ENCODE results near the gene LPCAT2. TPM values are rescaled to one million over a fixed set of nuclear protein-coding genes. Genes with fewer than 3 reads are reported as not detected.

The LPCAT2 gene
- total RNA-seq, 4 donors from 2014 or later: 12.1 to 19.7 (median 18.1) TPM

- TF ChIP-seq POLR2A (IDR thresholded peaks at IDR 0.05): no peak
- no peak for TF ChIP-seq EP300 (IDR thresholded peaks at IDR 0.05)
- TF ChIP-seq, protein P1, sequence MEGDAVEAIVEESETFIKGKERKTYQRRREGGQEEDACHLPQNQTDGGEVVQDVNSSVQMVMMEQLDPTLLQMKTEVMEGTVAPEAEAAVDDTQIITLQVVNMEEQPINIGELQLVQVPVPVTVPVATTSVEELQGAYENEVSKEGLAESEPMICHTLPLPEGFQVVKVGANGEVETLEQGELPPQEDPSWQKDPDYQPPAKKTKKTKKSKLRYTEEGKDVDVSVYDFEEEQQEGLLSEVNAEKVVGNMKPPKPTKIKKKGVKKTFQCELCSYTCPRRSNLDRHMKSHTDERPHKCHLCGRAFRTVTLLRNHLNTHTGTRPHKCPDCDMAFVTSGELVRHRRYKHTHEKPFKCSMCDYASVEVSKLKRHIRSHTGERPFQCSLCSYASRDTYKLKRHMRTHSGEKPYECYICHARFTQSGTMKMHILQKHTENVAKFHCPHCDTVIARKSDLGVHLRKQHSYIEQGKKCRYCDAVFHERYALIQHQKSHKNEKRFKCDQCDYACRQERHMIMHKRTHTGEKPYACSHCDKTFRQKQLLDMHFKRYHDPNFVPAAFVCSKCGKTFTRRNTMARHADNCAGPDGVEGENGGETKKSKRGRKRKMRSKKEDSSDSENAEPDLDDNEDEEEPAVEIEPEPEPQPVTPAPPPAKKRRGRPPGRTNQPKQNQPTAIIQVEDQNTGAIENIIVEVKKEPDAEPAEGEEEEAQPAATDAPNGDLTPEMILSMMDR (IDR thresholded peaks at IDR 0.05): no peak
- TF ChIP-seq POLR2AphosphoS5 (IDR thresholded peaks at IDR 0.05): no peak
- DNase-seq (ENCODE audit: low spot score in 2 of 2): no peak
- Histone ChIP-seq H3K9me3 (no peaks in the 10 kb centered on the region), H3K36me3 (peaks cover 4% of the 10 kb centered on the region), H3K27ac (no peak overlapping the region), H3K27me3 (no peaks in the 10 kb centered on the region), H3K4me1 (no peaks in the 10 kb centered on the region), H3K4me3 (no peak overlapping the region)
These were observed 19.0 kb downstream of the LPCAT2 start for GRCh38 chr16:55527885-55528284.

- Histone ChIP-seq H3K4me1 (no peaks in the 10 kb centered on the region), H3K9me3 (no peaks in the 10 kb centered on the region), H3K27me3 (no peaks in the 10 kb centered on the region), H3K36me3 (peaks cover 4% of the 10 kb centered on the region), H3K4me3 (no peak overlapping the region), H3K27ac (no peak overlapping the region)
- WGBS: 71% methylated on average over 2 of the region's 2 CpGs
- TF ChIP-seq, protein P1 (IDR thresholded peaks at IDR 0.05): no peak
- no peak for TF ChIP-seq POLR2A (IDR thresholded peaks at IDR 0.05)
- DNase-seq (ENCODE audit: low spot score in 2 of 2): no peak
These were observed 20.1 kb downstream of the LPCAT2 start for GRCh38 chr16:55529018-55529417.

GRCh38 chr16:55530316-55530856, 21.5 kb downstream of the LPCAT2 start:
- TF ChIP-seq POLR2A (IDR thresholded peaks at IDR 0.05): no peak
- TF ChIP-seq POLR2AphosphoS5 (IDR thresholded peaks at IDR 0.05): no peak
- TF ChIP-seq, protein P1 (IDR thresholded peaks at IDR 0.05): no peak
- TF ChIP-seq EP300 (IDR thresholded peaks at IDR 0.05): no peak
- DNase-seq (ENCODE audit: low spot score in 2 of 2): no peak
- Histone ChIP-seq H3K36me3 (peaks cover 4% of the 10 kb centered on the region), H3K9me3 (no peaks in the 10 kb centered on the region), H3K27ac (no peak overlapping the region), H3K27me3 (no peaks in the 10 kb centered on the region), H3K4me3 (no peak overlapping the region), H3K4me1 (peaks cover 7% of the 10 kb centered on the region)
- WGBS: 88% methylated on average over 1 of the region's 1 CpG

GRCh38 chr16:55532227-55532626, 23.4 kb downstream of the LPCAT2 start:
- no peak for TF ChIP-seq POLR2A (IDR thresholded peaks at IDR 0.05)
- TF ChIP-seq EP300 (IDR thresholded peaks at IDR 0.05): no peak
- TF ChIP-seq POLR2AphosphoS5 (IDR thresholded peaks at IDR 0.05): no peak
- TF ChIP-seq, protein P1 (IDR thresholded peaks at IDR 0.05): no peak
- DNase-seq (ENCODE audit: low spot score in 2 of 2): no peak
- H3K36me3 ChIP-seq: peaks cover 4% of the 10 kb centered on the region
- H3K4me1 ChIP-seq: peaks cover 7% of the 10 kb centered on the region
- no peak overlapping the region for H3K27ac ChIP-seq
- no peaks in the 10 kb centered on the region for H3K9me3 ChIP-seq
- H3K27me3 ChIP-seq: no peaks in the 10 kb centered on the region
- 100% methylated on average over 1 of the region's 1 CpG for WGBS
- H3K4me3 ChIP-seq: no peak overlapping the region

GRCh38 chr16:55534756-55535155, 25.9 kb downstream of the LPCAT2 start:
- Histone ChIP-seq H3K4me3 (no peak overlapping the region), H3K4me1 (peaks cover 15% of the 10 kb centered on the region), H3K36me3 (peaks cover 9% of the 10 kb centered on the region), H3K27ac (no peak overlapping the region), H3K27me3 (no peaks in the 10 kb centered on the region), H3K9me3 (no peaks in the 10 kb centered on the region)
- 44% methylated on average over 2 of the region's 2 CpGs for WGBS
- DNase-seq (ENCODE audit: low spot score in 2 of 2): no peak
- no peak for TF ChIP-seq POLR2A (IDR thresholded peaks at IDR 0.05)
- TF ChIP-seq EP300 (IDR thresholded peaks at IDR 0.05): no peak

GRCh38 chr16:55539049-55539448, 30.2 kb downstream of the LPCAT2 start:
- H3K27ac ChIP-seq: no peak overlapping the region
- no peak for TF ChIP-seq POLR2AphosphoS5 (IDR thresholded peaks at IDR 0.05)
- TF ChIP-seq EP300 (IDR thresholded peaks at IDR 0.05): no peak
- TF ChIP-seq, protein P1 (IDR thresholded peaks at IDR 0.05): no peak
- TF ChIP-seq POLR2A (IDR thresholded peaks at IDR 0.05): no peak
- no peak for DNase-seq (ENCODE audit: low spot score in 2 of 2)

More at GRCh38 chr16:55539049-55539448, 30.2 kb downstream of the LPCAT2 start:
- Histone ChIP-seq H3K36me3 (peaks cover 5% of the 10 kb centered on the region), H3K27me3 (no peaks in the 10 kb centered on the region), H3K9me3 (no peaks in the 10 kb centered on the region), H3K4me1 (peaks cover 21% of the 10 kb centered on the region), H3K4me3 (no peak overlapping the region)
- 49% methylated on average over 5 of the region's 5 CpGs for WGBS
